GM12873 (cell line): ENCODE measurements around the gene CREB3L2.

ENCODE experiments used
- TF ChIP-seq, protein P1 (sequence below): IDR thresholded peaks from 2 replicates; pipeline ENCODE4 v1.5.1; 2012; ENCODE audit warnings: low read depth, mild to moderate bottlenecking, moderate library complexity, low read length, control low read depth; ENCODE audit not compliant: insufficient read depth; ENCODE audit errors: missing control alignments

The CREB3L2 gene

DNA sequence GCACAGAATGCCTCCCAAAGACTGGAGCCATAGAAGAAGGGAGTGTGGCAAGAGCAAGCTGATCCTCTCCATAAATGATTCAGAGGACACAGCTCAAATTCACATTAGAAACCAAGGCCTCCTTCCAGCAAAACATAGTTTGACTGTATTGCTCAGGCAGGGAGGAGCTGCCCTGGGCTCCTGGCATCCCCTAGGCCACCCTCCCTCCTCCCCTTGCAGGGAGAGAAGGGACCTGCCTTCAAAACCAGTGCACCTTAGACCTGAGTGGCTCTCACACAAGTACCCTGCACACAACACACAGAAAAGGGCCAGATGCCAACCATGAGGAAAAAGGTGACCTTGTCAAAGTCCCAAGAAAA lies 64.7 kb downstream of the CREB3L2 start:
- TF ChIP-seq, protein P1, sequence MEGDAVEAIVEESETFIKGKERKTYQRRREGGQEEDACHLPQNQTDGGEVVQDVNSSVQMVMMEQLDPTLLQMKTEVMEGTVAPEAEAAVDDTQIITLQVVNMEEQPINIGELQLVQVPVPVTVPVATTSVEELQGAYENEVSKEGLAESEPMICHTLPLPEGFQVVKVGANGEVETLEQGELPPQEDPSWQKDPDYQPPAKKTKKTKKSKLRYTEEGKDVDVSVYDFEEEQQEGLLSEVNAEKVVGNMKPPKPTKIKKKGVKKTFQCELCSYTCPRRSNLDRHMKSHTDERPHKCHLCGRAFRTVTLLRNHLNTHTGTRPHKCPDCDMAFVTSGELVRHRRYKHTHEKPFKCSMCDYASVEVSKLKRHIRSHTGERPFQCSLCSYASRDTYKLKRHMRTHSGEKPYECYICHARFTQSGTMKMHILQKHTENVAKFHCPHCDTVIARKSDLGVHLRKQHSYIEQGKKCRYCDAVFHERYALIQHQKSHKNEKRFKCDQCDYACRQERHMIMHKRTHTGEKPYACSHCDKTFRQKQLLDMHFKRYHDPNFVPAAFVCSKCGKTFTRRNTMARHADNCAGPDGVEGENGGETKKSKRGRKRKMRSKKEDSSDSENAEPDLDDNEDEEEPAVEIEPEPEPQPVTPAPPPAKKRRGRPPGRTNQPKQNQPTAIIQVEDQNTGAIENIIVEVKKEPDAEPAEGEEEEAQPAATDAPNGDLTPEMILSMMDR, result no peak

DNA sequence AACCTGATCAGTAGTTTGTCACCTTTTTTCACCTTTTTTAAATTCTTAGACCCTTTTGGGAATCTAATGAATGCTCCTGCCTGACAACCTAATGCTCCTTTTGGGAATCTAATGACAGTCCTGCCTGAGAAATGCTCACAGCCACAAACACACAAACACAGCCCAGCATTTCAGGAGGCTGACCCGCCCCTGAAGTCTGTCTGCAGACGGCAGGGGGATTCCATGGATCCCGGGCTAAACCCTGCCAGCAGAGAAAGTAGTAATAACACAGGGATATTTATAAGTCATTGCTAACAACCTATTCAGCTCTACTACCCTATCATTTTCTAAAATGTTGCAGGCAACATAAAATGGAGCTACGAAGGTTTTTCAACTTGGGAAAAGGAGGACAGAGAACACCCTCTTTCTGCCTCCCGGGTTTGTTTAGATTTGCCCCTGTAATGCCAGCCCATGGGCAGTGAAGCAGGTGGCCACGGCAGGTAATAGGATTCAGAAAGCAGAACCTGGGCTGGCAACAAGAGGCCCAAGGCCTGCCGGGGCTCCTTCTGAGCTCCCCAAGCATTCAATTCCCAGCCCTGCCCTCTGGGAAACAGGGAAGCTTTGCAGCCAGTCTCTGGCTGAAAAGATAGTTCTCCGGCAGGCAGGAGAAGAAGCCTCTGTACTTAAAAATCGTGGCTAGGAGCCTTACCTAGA lies 65.2 kb downstream of the CREB3L2 start:
- TF ChIP-seq, protein P1, result no peak

DNA sequence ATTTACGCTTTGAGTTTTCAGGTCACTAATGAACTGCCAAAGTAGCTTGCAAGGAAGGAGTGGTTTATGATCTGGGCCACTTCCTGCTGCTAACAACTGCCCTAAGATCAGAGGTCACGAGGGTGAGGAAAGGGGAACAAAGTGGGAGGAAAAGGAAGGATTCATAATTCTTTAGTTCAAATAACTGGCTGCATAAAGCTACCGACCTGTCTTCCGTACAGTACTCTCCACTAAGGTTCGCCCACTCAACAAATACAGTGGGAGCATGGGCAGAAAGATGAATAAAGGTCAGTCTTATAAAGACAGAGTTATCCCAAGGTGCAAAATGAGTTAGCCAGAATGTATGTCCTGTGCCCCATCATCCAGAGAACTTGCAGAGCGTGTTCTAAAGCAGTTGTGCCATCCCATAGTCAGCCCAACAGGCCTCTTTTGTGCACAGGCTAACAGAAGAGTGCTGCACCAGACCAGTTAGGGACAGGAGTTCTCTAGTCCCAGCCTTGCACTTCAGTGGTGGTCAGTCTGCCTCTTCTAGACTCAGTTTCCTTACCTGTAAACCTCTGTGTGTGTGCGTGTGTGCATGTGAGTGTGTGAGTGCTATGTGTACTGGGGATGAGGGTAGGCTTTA lies 65.9 kb downstream of the CREB3L2 start:
- TF ChIP-seq, protein P1, result no peak

DNA sequence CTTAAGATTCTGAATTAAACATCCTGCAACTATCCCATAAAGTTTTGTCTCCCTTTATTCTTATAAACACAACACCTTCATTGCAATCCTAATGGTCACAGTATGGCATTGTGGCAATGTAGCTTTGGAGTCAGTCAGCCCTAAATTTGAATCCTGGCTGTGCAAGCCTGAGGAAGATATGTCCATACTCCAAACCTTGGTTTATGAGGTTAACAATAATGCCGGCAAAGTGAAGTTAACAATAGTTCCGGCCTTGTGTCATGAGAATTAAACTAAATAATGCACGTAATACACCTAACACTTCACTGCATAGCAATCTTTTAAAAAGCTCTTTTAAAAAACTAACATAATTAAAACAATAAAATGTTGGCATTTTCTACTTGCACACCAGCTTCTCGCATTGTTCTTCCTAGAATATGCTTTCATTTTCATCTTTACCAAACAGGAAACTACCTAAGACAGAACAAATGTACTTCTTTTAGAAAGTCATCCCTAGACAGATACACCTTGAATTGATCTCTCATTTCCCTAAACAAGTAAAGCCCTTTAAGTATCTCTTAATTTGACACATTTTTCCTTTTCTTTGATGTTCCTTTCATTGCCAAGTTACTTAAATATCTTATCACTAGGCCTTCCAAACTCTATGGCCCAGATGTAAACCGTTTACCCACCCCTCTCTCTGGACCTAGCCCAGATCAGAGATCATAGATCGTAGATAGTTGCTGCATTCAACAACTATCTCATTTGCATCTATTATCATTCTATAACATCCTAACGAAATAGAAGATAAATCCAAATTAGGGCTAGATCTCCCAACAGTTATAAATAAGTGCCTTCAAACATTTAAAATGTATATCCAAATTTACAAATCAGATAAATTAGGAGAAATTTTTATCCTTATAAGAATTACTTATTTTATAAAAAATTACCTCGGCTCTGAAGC lies 66.7 kb downstream of the CREB3L2 start:
- TF ChIP-seq, protein P1, result no peak

DNA sequence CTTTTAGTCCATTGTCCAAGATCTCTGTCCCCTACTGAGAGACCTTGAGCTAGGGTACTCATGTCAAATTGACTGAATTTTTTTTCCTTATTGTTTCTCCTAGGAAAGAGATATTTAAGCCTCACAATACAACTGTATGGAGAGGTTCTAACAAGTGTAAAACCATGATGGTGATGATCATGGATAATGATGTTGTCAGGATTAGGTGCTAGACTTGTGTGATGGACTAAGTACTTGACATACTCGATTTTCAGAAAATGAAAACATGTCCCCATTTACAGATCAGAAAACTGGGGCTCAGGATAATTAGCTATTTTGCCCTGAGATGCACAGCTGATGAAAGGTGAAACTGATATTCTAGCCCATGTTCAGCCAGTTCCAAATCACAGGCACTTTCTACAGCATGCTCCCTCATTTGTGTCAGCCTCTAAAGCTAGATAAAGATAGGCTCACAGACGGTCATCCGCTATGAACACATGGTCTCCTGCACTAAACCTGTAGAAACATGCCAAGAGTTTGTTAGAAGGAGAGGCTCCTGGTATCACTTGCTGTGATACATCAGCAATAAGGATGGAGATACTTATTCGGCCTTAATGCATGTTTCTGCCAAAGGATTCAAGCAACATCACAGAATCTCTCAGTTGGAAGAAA lies 67.6 kb downstream of the CREB3L2 start:
- TF ChIP-seq, protein P1, result no peak

DNA sequence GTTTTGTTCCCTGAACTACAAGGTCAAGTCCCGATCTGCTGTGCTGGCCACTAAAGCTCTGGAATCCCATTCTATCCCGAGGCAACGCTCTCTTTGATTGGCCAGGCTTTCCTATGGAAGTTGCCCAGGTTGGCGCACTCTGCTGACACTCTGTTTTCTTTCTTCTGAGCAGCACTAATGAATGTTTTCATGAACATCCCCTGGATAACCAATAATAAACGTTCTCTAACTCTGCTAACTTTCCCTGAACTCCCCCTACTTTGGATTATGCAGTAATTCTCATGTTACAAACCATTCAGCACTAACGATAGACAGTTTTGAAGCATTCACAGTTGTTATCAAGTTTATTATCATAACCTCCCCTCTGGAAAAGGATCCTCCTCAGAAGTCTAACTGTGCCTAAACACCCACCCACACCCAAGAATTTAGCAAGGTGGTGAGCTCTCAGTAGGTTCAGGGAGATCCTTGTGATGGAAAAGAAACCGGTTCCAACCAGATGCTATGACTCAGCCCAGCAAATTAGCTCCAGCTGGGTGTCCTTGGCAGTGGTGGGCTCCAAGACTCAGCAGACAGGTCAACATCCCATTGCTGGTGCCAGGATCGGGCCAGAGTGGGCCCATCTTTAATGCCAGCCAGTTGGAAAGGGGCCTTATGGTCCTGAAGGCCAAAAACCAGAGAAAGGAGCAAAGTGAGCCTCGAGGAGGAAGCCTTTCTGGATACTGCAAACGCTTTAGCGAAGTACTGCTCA lies 68.4 kb downstream of the CREB3L2 start:
- TF ChIP-seq, protein P1, result no peak
